K562 (cell line): ENCODE measurements around the gene SLC15A3. TPM values are rescaled to one million over a fixed set of nuclear protein-coding genes. Genes with fewer than 3 reads are reported as not detected.

Experiments
- CREBBP ChIP-seq: IDR thresholded peaks from one replicate; pipeline ENCODE4 v1.6.1; 2012; ENCODE audit warnings: low read depth, mild to moderate bottlenecking, control low read depth, inconsistent platforms, low read length
- MED1 ChIP-seq: sonication (generic); formaldehyde crosslinking; IDR thresholded peaks from 2 replicates; pipeline ENCODE4 v1.8.1; 2023; ENCODE audit warnings: missing genetic modification reagents, borderline replicate concordance
- MYNN ChIP-seq, 2 experiments: sonication (generic); formaldehyde crosslinking in 1 of 2; IDR thresholded peaks; 2 replicates each; pipeline versions ENCODE4 v1.5.0 to v1.6.1; 2016 to 2020; ENCODE audit warnings: antibody characterized with exemption in 1 of 2, missing genetic modification reagents in 1 of 2
- NR2C2 ChIP-seq, 2 experiments: fragments of 200-800 bp in 1 of 2; sonication (Bioruptor generic) in 1 of 2; sonication (generic) in 1 of 2; formaldehyde crosslinking in 1 of 2; IDR thresholded peaks; 2 replicates each; pipeline versions ENCODE4 v1.6.1 to v1.8.0; 2016 to 2022; ENCODE audit warnings: mild to moderate bottlenecking in 1 of 2, missing compliant biosample characterization in 1 of 2, missing genetic modification characterization in 1 of 2, missing genetic modification reagents in 1 of 2
- RBFOX2 ChIP-seq: fragments of 200-400 bp; formaldehyde crosslinking; IDR thresholded peaks from 2 replicates; pipeline ENCODE4 v1.6.1; 2017; ENCODE audit warnings: low read depth, mild to moderate bottlenecking, low read length, moderate library complexity
- SIX5 ChIP-seq, 2 experiments: IDR thresholded peaks; 2 replicates each; pipeline ENCODE4 v1.6.1; 2011; ENCODE audit warnings: low read length in 2 of 2, borderline replicate concordance in 1 of 2, low read depth in 1 of 2, mild to moderate bottlenecking in 1 of 2, moderate library complexity in 1 of 2; ENCODE audit not compliant: insufficient read depth in 1 of 2
- TBL1XR1 ChIP-seq, 2 experiments: IDR thresholded peaks; 2 replicates each; pipeline ENCODE4 v1.6.1; 2012; ENCODE audit warnings: improper control_type of control experiment in 2 of 2, low read length in 2 of 2, mild to moderate bottlenecking in 1 of 2
- YY1 ChIP-seq, 3 experiments: IDR thresholded peaks; 2 replicates each; pipeline ENCODE4 v1.6.1; 2011; ENCODE audit warnings: low read length in 2 of 3, mild to moderate bottlenecking in 2 of 3, moderate library complexity in 2 of 3, borderline replicate concordance in 1 of 3, control low read depth in 1 of 3, low read depth in 1 of 3; ENCODE audit not compliant: insufficient read depth in 3 of 3, insufficient replicate concordance in 2 of 3, control insufficient read depth in 1 of 3, insufficient read length in 1 of 3; ENCODE audit errors: extremely low read depth in 1 of 3
- ZNF778 ChIP-seq: fragments of 450-650 bp; formaldehyde crosslinking; IDR thresholded peaks from 2 replicates; pipeline ENCODE4 v1.4.0; 2020; ENCODE audit warnings: mild to moderate bottlenecking, moderate library complexity
- polyA plus RNA-seq, 8 experiments: library from polyadenylated mRNA; depleted of rRNA in 4 of 8; stranded (reverse) in 5 of 8; unstranded in 3 of 8; fragments of >200 nt; fragmentation: Nextera tagmentation in 2 of 8; fragmentation: Illumina TruSeq in 1 of 8; extraction: Ambion mirVana in 2 of 8; extraction: Trizol in 1 of 8; gene quantifications; 2 replicates each; pipeline versions ENCODE4 v1.2.1 to v1.2.3, GENCODE V29; 2011 to 2014; ENCODE audit warnings: inconsistent platforms in 1 of 8, missing spikeins in 1 of 8
- total RNA-seq, 7 experiments: library from RNA; depleted of rRNA in 6 of 7; stranded (reverse); fragments of >200 nt in 6 of 7; fragmentation: Illumina TruSeq in 2 of 7; extraction: Trizol in 2 of 7; gene quantifications; 2 replicates each; pipeline versions ENCODE4 v1.2.1 to v1.2.3, GENCODE V29; 2011 to 2021; ENCODE audit warnings: low replicate concordance in 1 of 7
- TF ChIP-seq, protein P1 (sequence below), 2 experiments: fragments of 450-650 bp; IDR thresholded peaks; 2 replicates each; pipeline ENCODE4 v1.6.1; 2018; ENCODE audit warnings: mild to moderate bottlenecking in 2 of 2, low read depth in 1 of 2; ENCODE audit not compliant: partially characterized antibody in 2 of 2
- TF ChIP-seq, protein P2 (sequence below): fragments of 250-450 bp; sonication (Bioruptor Pico); IDR thresholded peaks from 2 replicates; pipeline ENCODE4 v1.8.0; 2021; ENCODE audit warnings: moderate library complexity, mild to moderate bottlenecking, inconsistent platforms
- TF ChIP-seq, protein P3 (sequence below): sonication (generic); formaldehyde crosslinking; IDR thresholded peaks from 2 replicates; pipeline ENCODE4 v1.8.1; 2023; ENCODE audit warnings: mild to moderate bottlenecking, missing genetic modification reagents
- TF ChIP-seq, protein P4 (sequence below): fragments of 450-650 bp; formaldehyde crosslinking; IDR thresholded peaks from 2 replicates; pipeline ENCODE4 v1.4.0; 2020; ENCODE audit warnings: mild to moderate bottlenecking, moderate library complexity

Gene SLC15A3
- total and polyA plus RNA-seq, 9 of the 15 experiments (the other 6 are each of a cell fraction or from before 2014, with no cell fraction given) = 0.07 to 0.27 TPM; not detected in 7

DNA sequence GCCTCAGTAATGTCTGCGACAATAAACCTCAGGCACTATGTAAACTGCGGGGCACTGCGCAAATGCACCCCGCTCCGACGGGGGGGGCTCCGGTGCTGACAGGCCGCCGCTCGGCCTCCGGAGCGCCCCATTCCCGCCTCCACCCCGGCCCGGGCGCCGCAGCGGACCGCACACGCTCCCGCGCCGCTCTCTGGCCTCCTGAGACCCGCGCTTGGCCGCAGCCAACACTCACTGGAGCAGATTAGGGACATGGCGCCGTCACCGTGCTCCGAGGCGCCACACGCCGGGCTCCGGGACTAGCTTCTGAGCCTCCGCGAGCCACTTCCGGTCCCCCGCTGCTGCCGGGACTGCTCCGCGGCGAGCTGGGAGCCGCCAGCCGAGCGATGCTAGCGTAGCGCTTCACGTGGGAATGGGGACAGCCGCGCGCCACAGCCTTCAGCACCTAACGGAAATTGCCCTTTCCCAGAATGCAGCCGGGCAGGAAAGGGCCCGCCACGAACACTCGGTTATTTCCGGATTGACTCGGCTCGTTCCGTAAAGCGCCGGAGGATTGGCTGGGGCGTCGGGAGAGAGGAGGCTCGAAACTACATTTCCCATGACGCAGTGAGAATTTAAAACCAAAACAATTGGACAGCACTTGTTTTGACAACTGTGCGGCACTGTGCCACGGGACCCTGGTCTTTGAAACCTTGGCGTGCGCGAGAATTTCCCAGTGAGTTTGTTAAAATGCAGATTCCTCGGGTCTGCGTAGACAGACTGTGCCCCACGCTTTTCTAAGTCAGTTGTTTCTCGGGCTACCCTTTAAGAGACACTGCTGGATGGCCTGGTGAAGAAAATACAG is 45.6 kb downstream of the SLC15A3 start, which contains the start of gene PRPF19 (continued):
- TF ChIP-seq, protein P1, sequence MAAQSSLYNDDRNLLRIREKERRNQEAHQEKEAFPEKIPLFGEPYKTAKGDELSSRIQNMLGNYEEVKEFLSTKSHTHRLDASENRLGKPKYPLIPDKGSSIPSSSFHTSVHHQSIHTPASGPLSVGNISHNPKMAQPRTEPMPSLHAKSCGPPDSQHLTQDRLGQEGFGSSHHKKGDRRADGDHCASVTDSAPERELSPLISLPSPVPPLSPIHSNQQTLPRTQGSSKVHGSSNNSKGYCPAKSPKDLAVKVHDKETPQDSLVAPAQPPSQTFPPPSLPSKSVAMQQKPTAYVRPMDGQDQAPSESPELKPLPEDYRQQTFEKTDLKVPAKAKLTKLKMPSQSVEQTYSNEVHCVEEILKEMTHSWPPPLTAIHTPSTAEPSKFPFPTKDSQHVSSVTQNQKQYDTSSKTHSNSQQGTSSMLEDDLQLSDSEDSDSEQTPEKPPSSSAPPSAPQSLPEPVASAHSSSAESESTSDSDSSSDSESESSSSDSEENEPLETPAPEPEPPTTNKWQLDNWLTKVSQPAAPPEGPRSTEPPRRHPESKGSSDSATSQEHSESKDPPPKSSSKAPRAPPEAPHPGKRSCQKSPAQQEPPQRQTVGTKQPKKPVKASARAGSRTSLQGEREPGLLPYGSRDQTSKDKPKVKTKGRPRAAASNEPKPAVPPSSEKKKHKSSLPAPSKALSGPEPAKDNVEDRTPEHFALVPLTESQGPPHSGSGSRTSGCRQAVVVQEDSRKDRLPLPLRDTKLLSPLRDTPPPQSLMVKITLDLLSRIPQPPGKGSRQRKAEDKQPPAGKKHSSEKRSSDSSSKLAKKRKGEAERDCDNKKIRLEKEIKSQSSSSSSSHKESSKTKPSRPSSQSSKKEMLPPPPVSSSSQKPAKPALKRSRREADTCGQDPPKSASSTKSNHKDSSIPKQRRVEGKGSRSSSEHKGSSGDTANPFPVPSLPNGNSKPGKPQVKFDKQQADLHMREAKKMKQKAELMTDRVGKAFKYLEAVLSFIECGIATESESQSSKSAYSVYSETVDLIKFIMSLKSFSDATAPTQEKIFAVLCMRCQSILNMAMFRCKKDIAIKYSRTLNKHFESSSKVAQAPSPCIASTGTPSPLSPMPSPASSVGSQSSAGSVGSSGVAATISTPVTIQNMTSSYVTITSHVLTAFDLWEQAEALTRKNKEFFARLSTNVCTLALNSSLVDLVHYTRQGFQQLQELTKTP (IDR thresholded peaks at IDR 0.05; ENCODE audit: low read depth in 1 of 2, partially characterized antibody in 2 of 2) = peak in 1 of 2 experiments; percentile 90
- TF ChIP-seq RBFOX2 (peak; percentile 100), NR2C2 (CRISPR knock-in tag; IDR thresholded peaks at IDR 0.05) (peak; percentile 34; the same call in 1 of the 2 replicates), NR2C2 (tag; IDR thresholded peaks at IDR 0.05) (peak; percentile 44; the same call in 1 of the 2 replicates), MYNN (IDR thresholded peaks at IDR 0.05) (no peak), MYNN (CRISPR knock-in tag; IDR thresholded peaks at IDR 0.05) (no peak), MED1 (CRISPR knock-in tag) (no peak), TBL1XR1 (IDR thresholded peaks at IDR 0.05; ENCODE audit: low read length in 2 of 2) (0 out of 4 replicates have a peak, but pooled peaks of 1 of the 2 experiments have one; percentile 69), SIX5 (IDR thresholded peaks at IDR 0.05; ENCODE audit: borderline replicate concordance in 1 of 2, insufficient read depth in 1 of 2, low read depth in 1 of 2, low read length in 2 of 2) (peak; percentile 42 to 52; a peak in 3 of 4 replicates), YY1 (IDR thresholded peaks at IDR 0.05; ENCODE audit: borderline replicate concordance in 1 of 3, control insufficient read depth in 1 of 3, extremely low read depth in 1 of 3, insufficient read depth in 3 of 3, insufficient read length in 1 of 3, insufficient replicate concordance in 2 of 3, low read depth in 1 of 3, low read length in 2 of 3) (peak in 1 of 3 experiments; percentile 30), CREBBP (no peak), ZNF778 (CRISPR knock-in tag) (no peak)
- TF ChIP-seq, protein P2, sequence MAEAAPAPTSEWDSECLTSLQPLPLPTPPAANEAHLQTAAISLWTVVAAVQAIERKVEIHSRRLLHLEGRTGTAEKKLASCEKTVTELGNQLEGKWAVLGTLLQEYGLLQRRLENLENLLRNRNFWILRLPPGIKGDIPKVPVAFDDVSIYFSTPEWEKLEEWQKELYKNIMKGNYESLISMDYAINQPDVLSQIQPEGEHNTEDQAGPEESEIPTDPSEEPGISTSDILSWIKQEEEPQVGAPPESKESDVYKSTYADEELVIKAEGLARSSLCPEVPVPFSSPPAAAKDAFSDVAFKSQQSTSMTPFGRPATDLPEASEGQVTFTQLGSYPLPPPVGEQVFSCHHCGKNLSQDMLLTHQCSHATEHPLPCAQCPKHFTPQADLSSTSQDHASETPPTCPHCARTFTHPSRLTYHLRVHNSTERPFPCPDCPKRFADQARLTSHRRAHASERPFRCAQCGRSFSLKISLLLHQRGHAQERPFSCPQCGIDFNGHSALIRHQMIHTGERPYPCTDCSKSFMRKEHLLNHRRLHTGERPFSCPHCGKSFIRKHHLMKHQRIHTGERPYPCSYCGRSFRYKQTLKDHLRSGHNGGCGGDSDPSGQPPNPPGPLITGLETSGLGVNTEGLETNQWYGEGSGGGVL (CRISPR knock-in tag) = no peak
- TF ChIP-seq, protein P3, sequence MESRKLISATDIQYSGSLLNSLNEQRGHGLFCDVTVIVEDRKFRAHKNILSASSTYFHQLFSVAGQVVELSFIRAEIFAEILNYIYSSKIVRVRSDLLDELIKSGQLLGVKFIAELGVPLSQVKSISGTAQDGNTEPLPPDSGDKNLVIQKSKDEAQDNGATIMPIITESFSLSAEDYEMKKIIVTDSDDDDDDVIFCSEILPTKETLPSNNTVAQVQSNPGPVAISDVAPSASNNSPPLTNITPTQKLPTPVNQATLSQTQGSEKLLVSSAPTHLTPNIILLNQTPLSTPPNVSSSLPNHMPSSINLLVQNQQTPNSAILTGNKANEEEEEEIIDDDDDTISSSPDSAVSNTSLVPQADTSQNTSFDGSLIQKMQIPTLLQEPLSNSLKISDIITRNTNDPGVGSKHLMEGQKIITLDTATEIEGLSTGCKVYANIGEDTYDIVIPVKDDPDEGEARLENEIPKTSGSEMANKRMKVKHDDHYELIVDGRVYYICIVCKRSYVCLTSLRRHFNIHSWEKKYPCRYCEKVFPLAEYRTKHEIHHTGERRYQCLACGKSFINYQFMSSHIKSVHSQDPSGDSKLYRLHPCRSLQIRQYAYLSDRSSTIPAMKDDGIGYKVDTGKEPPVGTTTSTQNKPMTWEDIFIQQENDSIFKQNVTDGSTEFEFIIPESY (CRISPR knock-in tag) = peak; percentile 73
- TF ChIP-seq, protein P4, sequence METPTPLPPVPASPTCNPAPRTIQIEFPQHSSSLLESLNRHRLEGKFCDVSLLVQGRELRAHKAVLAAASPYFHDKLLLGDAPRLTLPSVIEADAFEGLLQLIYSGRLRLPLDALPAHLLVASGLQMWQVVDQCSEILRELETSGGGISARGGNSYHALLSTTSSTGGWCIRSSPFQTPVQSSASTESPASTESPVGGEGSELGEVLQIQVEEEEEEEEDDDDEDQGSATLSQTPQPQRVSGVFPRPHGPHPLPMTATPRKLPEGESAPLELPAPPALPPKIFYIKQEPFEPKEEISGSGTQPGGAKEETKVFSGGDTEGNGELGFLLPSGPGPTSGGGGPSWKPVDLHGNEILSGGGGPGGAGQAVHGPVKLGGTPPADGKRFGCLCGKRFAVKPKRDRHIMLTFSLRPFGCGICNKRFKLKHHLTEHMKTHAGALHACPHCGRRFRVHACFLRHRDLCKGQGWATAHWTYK (CRISPR knock-in tag) = peak; percentile 16; the same call in 1 of the 2 replicates
